Activated B cell treated with CpG ODN at 0.5 μM for 24 hours (primary cell): ENCODE measurements around the gene ADARB1. TPM values are rescaled to one million over a fixed set of nuclear protein-coding genes. Genes with fewer than 3 reads are reported as not detected.

ENCODE experiments used
- ATAC-seq: fragments of 200-7000 bp; cut with Tn5 transposase; one replicate; pipeline ENCODE4 v1.10.0; 2021; ENCODE audit warnings: low read depth, mild to moderate bottlenecking, moderate library complexity
- CTCF ChIA-PET: fragments of 350-600 bp; sonication (Branson Sonifier 250); formaldehyde crosslinking; loops from one replicate; lab custom pipeline; 2021; ENCODE audit warnings: antibody characterized with exemption; lab: Charles Lee
- POLR2A ChIA-PET: fragments of 350-600 bp; sonication (Branson Sonifier 250); formaldehyde crosslinking; loops from one replicate; lab custom pipeline; 2021; ENCODE audit warnings: antibody characterized with exemption; lab: Charles Lee
- DNase-seq: peaks from one replicate; pipeline ENCODE4 v3.0.0; 2022
- H3K27ac Mint-ChIP-seq: one replicate; pipeline ENCODE4 v1.8.0; 2020; ENCODE audit warnings: mixed read lengths
- H3K27me3 Mint-ChIP-seq: one replicate; pipeline ENCODE4 v1.8.0; 2021; ENCODE audit warnings: mixed read lengths
- H3K36me3 Mint-ChIP-seq: one replicate; pipeline ENCODE4 v1.8.0; 2021; ENCODE audit warnings: low read depth, mixed read lengths
- H3K4me1 Mint-ChIP-seq: one replicate; pipeline ENCODE4 v1.8.0; 2021; ENCODE audit warnings: mixed read lengths
- H3K4me3 Mint-ChIP-seq: one replicate; pipeline ENCODE4 v1.8.0; 2020; ENCODE audit warnings: mild to moderate bottlenecking, mixed read lengths
- H3K9me3 Mint-ChIP-seq: one replicate; pipeline ENCODE4 v1.8.0; 2020; ENCODE audit warnings: mixed read lengths
- CTCF ChIP-seq: fragments of 200-600 bp; IDR thresholded peaks from one replicate; pipeline ENCODE4 v1.8.0; 2022; ENCODE audit warnings: antibody characterized with exemption, mild to moderate bottlenecking
- intact Hi-C: fragments of 100-400 bp; cut with micrococcal nuclease; formaldehyde crosslinking; loops from one replicate; pipeline ENCODE4 v1.15.1; 2024
- total RNA-seq: library from RNA; stranded (reverse); gene quantifications from 2 replicates; pipeline ENCODE4 v1.2.3, GENCODE V29; 2022

The ADARB1 gene
- total RNA-seq, 1 donor from 2014 or later: 22.6 TPM

DNA sequence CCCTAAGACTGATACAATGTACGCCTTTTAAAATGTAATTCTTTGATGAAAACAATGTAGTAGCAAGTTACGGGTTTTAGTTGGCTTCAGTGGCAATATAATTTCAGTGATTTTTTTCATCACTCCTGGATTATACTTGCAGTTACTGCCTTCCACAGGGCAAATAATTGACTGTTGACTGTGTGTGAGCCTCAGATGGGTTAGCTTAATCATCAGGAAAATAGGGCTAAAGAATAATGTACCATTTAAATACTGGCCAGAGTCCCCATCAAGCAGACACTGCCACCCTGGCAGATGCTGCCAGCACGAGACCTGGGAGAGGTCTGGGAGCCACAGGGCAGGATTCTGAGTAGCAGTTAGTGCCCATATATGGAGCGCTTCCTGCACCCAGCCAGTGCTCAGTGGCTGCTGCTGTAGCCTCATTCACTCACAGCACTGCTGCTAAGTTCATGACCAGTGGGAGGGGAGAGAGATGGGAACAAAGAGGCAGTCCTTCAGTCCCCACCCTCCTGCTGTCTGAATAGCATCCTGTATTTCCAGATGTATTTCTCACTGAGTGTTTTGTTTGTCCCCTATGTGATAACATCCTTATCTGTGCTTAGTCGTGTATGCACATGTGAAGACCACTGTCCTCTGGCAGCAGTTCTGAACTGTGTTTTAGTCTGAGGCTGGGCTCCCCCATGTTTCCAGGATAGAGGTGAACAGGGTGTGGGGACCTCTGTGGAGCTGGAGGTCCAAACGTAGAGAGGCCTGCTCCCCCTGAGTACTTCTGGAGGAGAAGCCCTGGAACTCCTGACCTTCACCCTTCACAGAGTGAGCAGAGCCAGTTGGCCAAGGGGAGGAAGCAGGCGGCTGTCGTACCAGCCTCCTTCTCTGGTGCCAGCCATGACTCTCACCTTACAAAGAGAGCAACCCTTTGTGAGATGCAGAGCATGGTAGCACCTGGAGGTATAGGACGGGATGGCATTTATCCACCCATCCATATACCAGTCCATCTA is 80.4 kb downstream of the ADARB1 start:
- intact Hi-C loops: loop anchor here (5.0 kb wide), 1 partner anchor 767 kb away; no protein-coding TSS in a partner anchor
- Mint-ChIP-seq H3K36me3 (peaks cover 17% of the 10 kb centered on the region), H3K4me3 (peak overlapping the region; percentile 6), H3K4me1 (peaks cover 57% of the 10 kb centered on the region), H3K9me3 (peaks cover 7% of the 10 kb centered on the region), H3K27me3 (no peaks in the 10 kb centered on the region), H3K27ac (no peak overlapping the region)
- no peak for TF ChIP-seq CTCF
- DNase-seq (no peak), ATAC-seq (no peak)
- CTCF ChIA-PET: interaction anchor here (5.2 kb wide), 1 partner anchor 15 kb away, joined by 61 read pairs; no protein-coding TSS in a partner anchor
- POLR2A ChIA-PET: no interaction called here

- Mint-ChIP-seq H3K36me3 (peaks cover 18% of the 10 kb centered on the region), H3K27me3 (no peaks in the 10 kb centered on the region), H3K4me1 (peaks cover 65% of the 10 kb centered on the region), H3K9me3 (peaks cover 7% of the 10 kb centered on the region), H3K4me3 (no peak overlapping the region), H3K27ac (no peak overlapping the region)
- intact Hi-C loops: no loop called here
- no peak for TF ChIP-seq CTCF
- ChIA-PET POLR2A (no interaction called here), CTCF (no interaction called here)
- ATAC-seq: no peak
- no peak for DNase-seq
These were observed 81.5 kb downstream of the ADARB1 start for GRCh38 chr21:45155910-45156309.

DNA sequence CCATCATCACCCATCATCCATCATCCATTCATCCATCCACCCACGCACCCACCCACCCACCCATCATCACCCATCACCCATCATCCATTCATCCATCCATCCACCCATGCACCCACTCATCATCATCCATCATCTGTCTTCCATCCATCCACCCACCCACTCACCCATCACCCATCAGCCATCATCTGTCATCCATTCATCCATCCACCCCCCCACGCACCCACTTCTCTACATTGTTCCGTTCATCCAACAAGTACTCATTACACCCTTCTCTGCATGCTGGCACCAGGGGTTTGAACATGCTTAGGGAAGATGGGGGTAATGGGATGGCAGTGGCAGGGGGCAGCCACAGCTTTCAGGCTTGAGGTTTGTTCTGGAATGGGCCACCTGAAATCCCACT is 82.1 kb downstream of the ADARB1 start:
- ATAC-seq (no peak), DNase-seq (no peak)
- no peaks in the 10 kb centered on the region for H3K27me3 Mint-ChIP-seq
- H3K9me3 Mint-ChIP-seq: peaks cover 7% of the 10 kb centered on the region
- peaks cover 18% of the 10 kb centered on the region for H3K36me3 Mint-ChIP-seq
- ChIA-PET CTCF (no interaction called here), POLR2A (no interaction called here)
- peaks cover 65% of the 10 kb centered on the region for H3K4me1 Mint-ChIP-seq
- TF ChIP-seq CTCF: no peak
- no peak overlapping the region for H3K27ac Mint-ChIP-seq
- intact Hi-C loops: no loop called here
- no peak overlapping the region for H3K4me3 Mint-ChIP-seq

DNA sequence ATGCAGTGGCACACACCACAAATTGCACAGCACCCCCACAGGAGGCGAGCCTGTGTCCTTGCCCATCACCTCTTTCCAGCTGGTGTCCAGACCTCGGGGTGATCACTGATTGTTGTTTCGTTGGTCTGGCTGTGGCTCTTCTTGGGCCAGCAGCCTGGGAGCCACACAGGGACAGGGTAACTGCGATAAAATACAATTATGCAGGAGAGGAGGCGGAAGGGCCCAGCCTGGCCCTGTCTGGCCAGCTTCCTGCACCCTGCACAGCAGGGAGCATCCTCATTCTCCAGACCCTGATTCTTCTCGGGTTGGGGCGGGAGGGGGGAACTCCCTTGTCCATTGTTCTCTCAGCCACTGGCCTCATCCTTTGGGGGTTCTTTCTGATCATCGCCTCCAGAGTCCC is 83.6 kb downstream of the ADARB1 start:
- H3K27ac Mint-ChIP-seq: no peak overlapping the region
- CTCF ChIA-PET: interaction anchor here (1.0 kb wide), 1 partner anchor 19 kb away, joined by 3 read pairs; no protein-coding TSS in a partner anchor
- intact Hi-C loops: no loop called here
- POLR2A ChIA-PET: no interaction called here
- ATAC-seq (no peak), DNase-seq (no peak)
- no peaks in the 10 kb centered on the region for H3K27me3 Mint-ChIP-seq
- no peak for TF ChIP-seq CTCF
- peaks cover 50% of the 10 kb centered on the region for H3K4me1 Mint-ChIP-seq
- peaks cover 7% of the 10 kb centered on the region for H3K9me3 Mint-ChIP-seq
- H3K4me3 Mint-ChIP-seq: no peak overlapping the region
- H3K36me3 Mint-ChIP-seq: peaks cover 25% of the 10 kb centered on the region
